PC-9 (cell line): ENCODE data around the gene FAM120C. TPM values are rescaled to one million over a fixed set of nuclear protein-coding genes. Genes with fewer than 3 reads are reported as not detected.

Source experiments
- BruUV-seq: library from RNA; stranded (reverse); fragments of 400-500 nt; replicated peaks from 2 replicates; lab custom pipeline; 2021; lab: Mats Ljungman, UMichigan
- CTCF ChIA-PET: fragments of 300-600 bp; sonication (Branson Sonifier 250); formaldehyde crosslinking; loops from one replicate; lab custom pipeline; 2022; ENCODE audit warnings: antibody characterized with exemption; lab: Charles Lee
- POLR2A ChIA-PET: fragments of 300-600 bp; sonication (Branson Sonifier 250); formaldehyde crosslinking; loops from one replicate; lab custom pipeline; 2022; ENCODE audit warnings: antibody characterized with exemption; ENCODE audit not compliant: unreplicated experiment; lab: Charles Lee
- DNase-seq, 2 experiments: peaks; one replicate each; pipeline versions ENCODE4 v3.0.0 to v3.0.0-alpha.2; 2015 to 2022; ENCODE audit warnings: mixed read lengths in 1 of 2
- H2AFZ ChIP-seq: fragments of 200-600 bp; sonication (generic); 2 replicates; pipeline ENCODE4 v1.8.1; 2017; ENCODE audit warnings: antibody characterized with exemption
- H3F3A ChIP-seq: fragments of 200-600 bp; sonication (generic); 2 replicates; pipeline ENCODE4 v1.8.1; 2017; ENCODE audit warnings: antibody characterized with exemption, mild to moderate bottlenecking, low read depth; ENCODE audit not compliant: insufficient read depth
- H3K27ac ChIP-seq: fragments of 200-600 bp; sonication (generic); 2 replicates; pipeline ENCODE4 v1.6.1; 2016; ENCODE audit warnings: mixed run types
- H3K27me3 ChIP-seq: fragments of 200-600 bp; sonication (generic); 2 replicates; pipeline ENCODE4 v1.6.1; 2016; ENCODE audit warnings: low read depth, mixed run types; ENCODE audit not compliant: insufficient read depth
- H3K36me3 ChIP-seq: fragments of 200-600 bp; sonication (generic); 2 replicates; pipeline ENCODE4 v1.6.1; 2016; ENCODE audit warnings: low read depth, mixed run types
- H3K4me1 ChIP-seq: fragments of 200-600 bp; sonication (generic); replicated peaks from 2 replicates; pipeline ENCODE4 v1.6.1; 2016; ENCODE audit warnings: mixed run types; ENCODE audit not compliant: insufficient read depth
- H3K4me2 ChIP-seq: fragments of 200-600 bp; sonication (generic); 2 replicates; pipeline ENCODE4 v1.6.1; 2017; ENCODE audit warnings: mixed run types
- H3K4me3 ChIP-seq: fragments of 200-600 bp; sonication (generic); 2 replicates; pipeline ENCODE4 v1.6.1; 2016; ENCODE audit warnings: mixed run types
- H3K79me2 ChIP-seq: fragments of 200-600 bp; sonication (generic); 2 replicates; pipeline ENCODE4 v1.6.1; 2017; ENCODE audit warnings: low read depth, mixed run types
- H3K9me2 ChIP-seq: fragments of 200-600 bp; sonication (generic); 2 replicates; pipeline ENCODE4 v1.8.1; 2017; ENCODE audit warnings: mild to moderate bottlenecking; ENCODE audit not compliant: insufficient read depth
- H3K9me3 ChIP-seq: fragments of 200-600 bp; sonication (generic); 2 replicates; pipeline ENCODE4 v1.8.1; 2016; ENCODE audit warnings: low read depth; ENCODE audit not compliant: insufficient read depth
- H4K20me1 ChIP-seq: fragments of 200-600 bp; sonication (generic); 2 replicates; pipeline ENCODE4 v1.8.1; 2017; ENCODE audit not compliant: insufficient read depth
- EZH2 ChIP-seq: fragments of 200-600 bp; sonication (generic); IDR thresholded peaks from 2 replicates; pipeline ENCODE4 v1.8.0; 2017; ENCODE audit warnings: antibody characterized with exemption, low read depth
- intact Hi-C: fragments of 100-400 bp; cut with micrococcal nuclease; formaldehyde crosslinking; loops from one replicate; pipeline ENCODE4 v1.10.0; 2022; ENCODE audit not compliant: unreplicated experiment
- total RNA-seq: library from RNA; stranded (reverse); gene quantifications from 2 replicates; pipeline ENCODE4 v1.2.3, GENCODE V29; 2021
- TF ChIP-seq, protein P1 (sequence below): fragments of 200-600 bp; sonication (generic); conservative IDR thresholded peaks from 2 replicates; pipeline ENCODE4 v1.6.1; 2017; ENCODE audit warnings: mixed run types, antibody characterized with exemption, mild to moderate bottlenecking, moderate library complexity

The FAM120C gene
- total RNA-seq, 1 experiment from 2014 or later: 21.6 TPM

DNA sequence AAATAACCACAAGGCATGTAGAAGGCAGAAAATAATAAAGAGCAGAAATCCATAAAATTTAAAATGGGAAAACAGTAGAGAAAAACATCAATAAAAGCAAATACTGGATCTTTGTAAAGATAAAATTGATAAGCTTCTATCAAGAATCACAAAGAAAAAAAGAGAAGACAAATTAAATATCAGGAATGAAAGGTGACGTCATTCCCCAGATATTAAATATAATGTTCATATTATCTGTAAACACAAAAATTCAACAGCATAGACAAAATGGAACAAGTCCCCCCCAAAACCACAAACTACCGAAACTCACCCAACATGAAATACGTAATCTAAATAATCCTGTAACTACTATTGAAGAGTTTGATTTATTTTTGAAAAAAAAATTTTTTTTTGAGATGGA is 30.5 kb upstream of the FAM120C start:
- Histone ChIP-seq H3K79me2 (no peaks in the 10 kb centered on the region), H3K9me2 (no peaks in the 10 kb centered on the region), H4K20me1 (no peaks in the 10 kb centered on the region), H3K36me3 (no peaks in the 10 kb centered on the region), H2AFZ (no peak overlapping the region), H3K4me3 (no peak overlapping the region), H3K4me2 (no peak overlapping the region), H3F3A (no peaks in the 10 kb centered on the region), H3K9me3 (no peaks in the 10 kb centered on the region), H3K27ac (no peak overlapping the region), H3K27me3 (no peaks in the 10 kb centered on the region), H3K4me1 (no peaks in the 10 kb centered on the region)
- TF ChIP-seq EZH2: no peak
- TF ChIP-seq, protein P1, sequence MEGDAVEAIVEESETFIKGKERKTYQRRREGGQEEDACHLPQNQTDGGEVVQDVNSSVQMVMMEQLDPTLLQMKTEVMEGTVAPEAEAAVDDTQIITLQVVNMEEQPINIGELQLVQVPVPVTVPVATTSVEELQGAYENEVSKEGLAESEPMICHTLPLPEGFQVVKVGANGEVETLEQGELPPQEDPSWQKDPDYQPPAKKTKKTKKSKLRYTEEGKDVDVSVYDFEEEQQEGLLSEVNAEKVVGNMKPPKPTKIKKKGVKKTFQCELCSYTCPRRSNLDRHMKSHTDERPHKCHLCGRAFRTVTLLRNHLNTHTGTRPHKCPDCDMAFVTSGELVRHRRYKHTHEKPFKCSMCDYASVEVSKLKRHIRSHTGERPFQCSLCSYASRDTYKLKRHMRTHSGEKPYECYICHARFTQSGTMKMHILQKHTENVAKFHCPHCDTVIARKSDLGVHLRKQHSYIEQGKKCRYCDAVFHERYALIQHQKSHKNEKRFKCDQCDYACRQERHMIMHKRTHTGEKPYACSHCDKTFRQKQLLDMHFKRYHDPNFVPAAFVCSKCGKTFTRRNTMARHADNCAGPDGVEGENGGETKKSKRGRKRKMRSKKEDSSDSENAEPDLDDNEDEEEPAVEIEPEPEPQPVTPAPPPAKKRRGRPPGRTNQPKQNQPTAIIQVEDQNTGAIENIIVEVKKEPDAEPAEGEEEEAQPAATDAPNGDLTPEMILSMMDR: no peak
- CTCF ChIA-PET: no interaction called here
- DNase-seq: no peak
- POLR2A ChIA-PET: no interaction called here
- BruUV-seq: no TSS peak
- intact Hi-C loops: no loop called here

DNA sequence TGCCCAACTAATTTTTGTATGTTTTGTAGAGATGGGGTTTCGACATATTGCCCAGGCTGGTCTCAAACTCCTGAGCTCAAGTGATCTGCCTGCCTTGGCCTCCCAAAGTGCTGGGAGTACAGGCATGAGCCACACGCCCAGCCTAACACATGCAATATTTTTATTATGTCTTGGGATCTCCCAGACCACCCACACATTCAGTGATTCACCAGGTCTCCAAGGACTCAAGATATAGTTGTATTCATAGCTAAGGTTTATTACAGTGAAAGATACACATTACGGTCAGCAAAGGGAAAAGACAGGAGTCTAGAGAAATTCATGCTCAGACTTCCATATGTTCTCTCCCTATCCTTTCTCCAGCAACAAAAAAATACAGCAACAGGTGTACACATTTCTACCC is 25.5 kb upstream of the FAM120C start:
- Histone ChIP-seq H3K4me1 (no peaks in the 10 kb centered on the region), H3F3A (no peaks in the 10 kb centered on the region), H3K9me2 (no peaks in the 10 kb centered on the region), H2AFZ (no peak overlapping the region), H4K20me1 (no peaks in the 10 kb centered on the region), H3K27ac (no peak overlapping the region), H3K4me3 (no peak overlapping the region), H3K4me2 (no peak overlapping the region), H3K9me3 (no peaks in the 10 kb centered on the region), H3K27me3 (no peaks in the 10 kb centered on the region), H3K79me2 (no peaks in the 10 kb centered on the region), H3K36me3 (no peaks in the 10 kb centered on the region)
- ChIA-PET POLR2A (no interaction called here), CTCF (no interaction called here)
- no peak for DNase-seq
- no TSS peak for BruUV-seq
- TF ChIP-seq EZH2: no peak
- TF ChIP-seq, protein P1: no peak
- intact Hi-C loops: no loop called here

DNA sequence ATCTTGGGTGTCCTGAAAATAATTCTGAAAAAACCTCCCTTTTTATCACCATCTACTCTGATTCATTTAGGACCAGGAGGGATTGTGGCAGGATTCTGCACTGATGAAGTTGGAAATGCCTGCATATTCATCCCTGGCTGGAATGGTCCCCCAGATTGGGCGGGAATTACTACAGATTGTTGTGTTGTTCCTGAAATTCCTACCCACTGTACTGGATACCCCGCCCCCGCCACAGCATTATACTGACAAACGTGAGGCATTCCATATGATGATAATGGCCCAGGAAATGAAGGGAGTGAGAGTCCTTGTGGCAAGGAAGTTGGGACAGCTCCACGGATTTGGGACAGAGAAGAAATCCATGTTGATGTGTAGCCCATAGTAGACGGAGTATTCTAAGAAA is 15.2 kb upstream of the FAM120C start:
- Histone ChIP-seq H3K9me2 (no peaks in the 10 kb centered on the region), H3K4me2 (no peak overlapping the region), H3K79me2 (no peaks in the 10 kb centered on the region), H2AFZ (no peak overlapping the region), H3K9me3 (no peaks in the 10 kb centered on the region), H3K36me3 (no peaks in the 10 kb centered on the region), H3K27ac (no peak overlapping the region), H3K27me3 (no peaks in the 10 kb centered on the region), H3K4me3 (no peak overlapping the region), H3F3A (no peaks in the 10 kb centered on the region), H4K20me1 (no peaks in the 10 kb centered on the region), H3K4me1 (no peaks in the 10 kb centered on the region)
- ChIA-PET POLR2A (interaction anchor here (0.6 kb wide), 1 partner anchor 16 kb away, joined by 14 read pairs; no protein-coding TSS in a partner anchor), CTCF (no interaction called here)
- intact Hi-C loops: no loop called here
- no peak for DNase-seq
- no peak for TF ChIP-seq EZH2
- TF ChIP-seq, protein P1: no peak
- no TSS peak for BruUV-seq
